D721Med (cell line): ENCODE data around the gene STK11IP.

Source experiments
- DNase-seq: peaks from one replicate; pipeline ENCODE4 v3.0.0; 2011; ENCODE audit warnings: low spot score; ENCODE audit not compliant: insufficient read length
- FAIRE-seq: peaks from 2 replicates; lab custom pipeline; 2011; peaks lifted over from hg19 to GRCh38; lab: Jason Lieb, UNC
- CTCF ChIP-seq: IDR thresholded peaks from 2 replicates; pipeline ENCODE4 v1.5.1; 2012; ENCODE audit warnings: mild to moderate bottlenecking, control low read depth; ENCODE audit not compliant: insufficient read depth; ENCODE audit errors: missing control alignments

Gene STK11IP

GRCh38 chr2:219628235-219628985 lies 30.8 kb downstream of the STK11IP start:
- TF ChIP-seq CTCF = no peak
- DNase-seq = no peak
- no peak for FAIRE-seq

DNA sequence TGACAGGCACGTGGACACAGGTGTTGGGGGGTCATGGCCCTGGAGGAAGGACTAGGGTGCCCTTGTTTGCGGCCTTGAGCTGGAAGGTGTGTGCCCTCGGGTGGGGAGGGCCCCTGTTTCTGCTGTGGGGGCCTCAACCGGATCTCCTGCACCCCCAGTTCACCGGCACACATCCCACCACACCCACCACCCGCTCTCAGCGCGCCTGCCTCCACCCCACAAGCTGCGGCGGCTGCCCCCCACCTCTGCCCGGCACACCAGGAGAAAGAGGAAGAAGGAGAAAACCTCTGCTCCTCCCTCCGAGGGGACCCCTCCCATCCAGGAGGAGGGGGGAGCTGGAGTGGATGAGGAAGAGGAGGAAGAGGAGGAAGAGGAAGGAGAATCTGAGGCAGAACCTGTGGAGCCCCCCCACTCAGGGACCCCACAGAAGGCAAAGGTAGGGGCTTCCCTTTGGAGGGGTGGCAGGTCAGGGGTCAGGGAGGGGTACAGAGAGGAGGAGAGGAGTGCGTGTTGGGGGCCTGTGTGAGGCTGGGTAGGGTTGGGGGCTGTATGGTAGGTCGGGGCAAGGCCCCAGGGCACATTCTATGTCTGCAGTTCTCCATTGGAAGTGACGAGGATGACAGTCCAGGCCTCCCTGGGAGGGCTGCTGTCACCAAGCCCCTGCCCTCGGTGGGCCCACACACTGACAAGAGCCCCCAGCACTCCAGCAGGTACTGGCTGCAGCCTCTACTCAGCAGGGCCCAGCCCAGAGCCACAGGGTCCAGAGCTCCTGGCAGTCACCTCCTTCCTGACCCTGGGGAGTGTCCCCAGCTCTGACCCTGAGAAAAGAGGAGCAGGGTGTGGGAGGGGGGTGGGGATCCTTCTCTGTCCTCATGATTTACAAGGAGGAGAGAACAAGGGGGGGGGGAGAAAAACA lies 31.6 kb downstream of the STK11IP start:
- no peak for FAIRE-seq

GRCh38 chr2:219629976-219630695 lies 32.5 kb downstream of the STK11IP start:
- FAIRE-seq (no peak), DNase-seq (peak; percentile 17)
- TF ChIP-seq CTCF = no peak

More for the DNA sequence above, 31.6 kb downstream of the STK11IP start:
- no peak for DNase-seq
- TF ChIP-seq CTCF = no peak

GRCh38 chr2:219630770-219631405 lies 33.2 kb downstream of the STK11IP start:
- no peak for FAIRE-seq
- peak; percentile 13 for DNase-seq
- no peak for TF ChIP-seq CTCF

GRCh38 chr2:219631406-219631891 lies 33.8 kb downstream of the STK11IP start:
- no peak for TF ChIP-seq CTCF
- DNase-seq = no peak
- FAIRE-seq = no peak

DNA sequence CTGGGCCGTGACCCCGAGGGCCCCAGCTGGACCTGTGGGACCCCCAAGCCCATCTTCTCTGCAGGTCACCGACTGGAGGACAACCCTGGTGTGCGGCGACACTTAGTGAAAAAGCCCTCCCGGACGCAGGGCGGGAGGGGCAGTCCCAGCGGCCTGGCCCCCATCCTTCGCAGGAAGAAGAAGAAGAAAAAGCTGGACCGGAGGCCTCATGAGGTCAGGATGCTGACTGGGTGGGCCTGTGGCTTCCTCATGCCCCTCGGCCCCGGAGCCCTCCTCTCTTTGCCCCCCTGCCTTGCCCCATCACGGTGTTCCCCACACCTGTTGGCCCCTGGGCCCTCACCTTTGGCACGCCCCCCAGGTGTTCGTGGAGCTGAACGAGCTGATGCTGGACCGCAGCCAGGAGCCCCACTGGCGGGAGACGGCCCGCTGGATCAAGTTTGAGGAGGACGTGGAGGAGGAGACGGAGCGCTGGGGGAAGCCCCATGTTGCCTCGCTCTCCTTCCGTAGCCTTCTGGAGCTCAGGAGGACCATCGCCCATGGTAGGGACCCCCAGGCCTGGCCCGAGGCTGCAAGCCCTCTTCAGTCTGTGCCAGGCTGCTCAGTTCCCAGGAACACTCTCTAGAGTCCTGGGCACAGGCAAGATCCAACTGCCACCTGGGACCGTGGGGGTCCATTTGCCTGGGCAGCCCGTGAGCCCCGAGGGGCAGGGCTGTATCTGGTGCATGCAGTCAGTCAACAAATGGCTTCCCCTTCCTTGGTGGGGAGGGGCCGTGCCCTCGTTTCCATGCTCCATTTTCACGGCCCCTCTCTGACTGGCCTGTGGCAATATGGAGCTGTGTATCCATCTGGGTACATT lies 34.5 kb downstream of the STK11IP start:
- peak; percentile 13 for DNase-seq
- no peak for FAIRE-seq
- TF ChIP-seq CTCF = no peak
